ENCODE measurements around the gene KLK8.
"Not testable (repeated sequence)": the region's sequence is repeated elsewhere in the genome, so short reads cannot be mapped to it uniquely, and the experiment has no call there.

The KLK8 gene

DNA sequence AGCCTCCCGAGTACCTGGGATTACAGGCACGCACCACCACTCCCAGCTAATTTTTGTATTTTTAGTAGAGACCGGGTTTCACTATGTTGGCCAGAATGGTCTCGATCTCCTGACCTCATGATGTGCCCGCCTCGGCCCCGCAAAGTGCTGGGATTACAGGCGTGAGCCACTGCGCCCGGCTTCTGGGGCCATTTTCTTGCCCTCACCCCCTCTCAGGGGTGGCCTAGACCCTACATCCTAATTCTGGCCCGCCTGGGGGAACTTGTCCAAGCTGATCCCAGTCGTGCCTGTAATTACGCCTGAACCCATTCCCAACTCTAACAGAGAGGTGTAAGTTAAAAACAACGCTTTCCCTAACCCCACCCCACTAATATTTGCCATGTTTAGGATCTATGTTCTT is 17.0 kb downstream of the KLK8 start:
- in situ Hi-C loops (cut with MboI; ENCODE audit: low sequenced_read_pairs), result not testable (repeated sequence)

DNA sequence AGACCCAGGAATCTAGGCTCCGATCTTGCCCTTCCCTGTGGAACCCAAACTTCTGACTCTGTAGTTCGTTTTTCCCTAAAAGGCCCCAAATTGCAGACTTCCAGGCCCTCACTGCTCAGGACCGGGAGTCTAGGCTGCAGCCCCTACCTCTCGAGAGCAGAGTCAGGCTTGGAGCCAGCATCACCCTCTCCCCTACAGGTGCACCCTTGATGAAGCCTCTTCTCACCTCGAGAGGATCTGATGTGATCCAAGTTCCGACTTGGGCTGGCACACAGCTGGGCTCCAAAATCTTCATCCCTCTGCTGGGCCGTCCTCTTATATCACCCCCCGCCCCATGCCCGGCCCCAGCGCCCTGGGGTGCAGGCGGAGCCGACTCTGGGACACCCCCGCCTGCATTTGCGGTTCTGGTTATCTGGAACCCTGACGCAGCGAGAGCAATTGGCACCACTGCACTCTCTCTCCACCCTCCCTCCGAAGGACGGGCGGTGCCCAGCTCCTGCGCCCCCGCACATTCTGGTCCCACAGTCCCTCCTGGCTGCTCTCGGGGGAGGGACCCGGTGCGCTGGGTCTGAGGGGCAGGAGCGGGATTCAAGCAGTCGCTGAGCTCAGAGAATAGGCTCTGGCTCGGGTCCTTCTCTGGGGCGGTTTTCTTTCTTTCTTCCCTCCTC is 17.6 kb downstream of the KLK8 start, which contains the start of gene KLK7:
TSS of gene KLK7 (minus strand) at position 293 of the 668 bp plus-strand sequence. CDS start 1,518 bp downstream, outside the sequence.
- in situ Hi-C loops (cut with MboI; ENCODE audit: low sequenced_read_pairs), result no loop called here

DNA sequence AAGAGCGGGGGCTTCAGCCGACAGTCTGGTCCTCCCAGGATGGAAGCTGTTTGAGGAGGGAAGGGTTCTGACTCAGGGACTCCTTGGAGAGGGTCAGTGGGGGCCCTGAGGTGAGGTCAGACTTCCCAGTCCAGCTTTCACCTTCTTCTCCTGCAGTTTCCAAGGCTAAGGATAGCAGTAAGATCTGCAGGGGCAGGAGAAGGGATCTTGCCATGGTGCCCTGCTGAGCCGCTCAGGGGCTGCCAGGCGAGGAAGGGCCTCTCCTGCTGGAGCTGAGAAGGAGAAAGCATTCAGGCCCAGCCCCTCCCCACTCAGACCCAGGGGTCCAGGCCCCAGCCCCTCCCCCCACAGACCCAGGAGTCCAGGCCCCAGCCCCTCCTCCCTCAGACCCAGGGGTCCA is 19.2 kb downstream of the KLK8 start:
- in situ Hi-C loops (cut with MboI; ENCODE audit: low sequenced_read_pairs), result no loop called here

DNA sequence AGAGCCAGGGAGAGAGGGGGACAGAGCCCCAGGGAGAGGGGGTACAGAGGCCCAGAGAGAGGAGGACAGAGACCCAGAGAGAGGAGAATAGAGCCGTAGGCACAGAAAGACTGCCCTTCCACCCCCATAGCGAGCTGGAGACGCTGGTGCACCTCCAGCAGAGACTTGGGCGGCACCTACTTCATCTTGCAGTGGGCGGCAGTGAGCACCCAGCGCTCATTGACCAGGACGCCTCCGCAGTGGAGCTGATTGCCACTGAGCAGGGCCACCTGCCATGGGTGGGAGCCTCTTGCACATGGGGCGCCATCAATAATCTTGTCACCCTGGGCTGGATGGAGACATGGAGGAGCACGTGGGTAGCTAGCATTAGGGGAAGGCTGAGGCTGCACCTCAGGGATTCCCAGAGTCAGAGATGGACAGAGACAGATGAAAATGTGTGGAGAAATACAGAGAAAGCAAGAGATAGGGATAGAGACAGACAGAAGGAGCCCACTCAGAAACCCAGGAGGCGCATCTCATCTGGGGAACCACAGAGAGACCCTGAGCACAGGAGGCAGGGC is 19.7 kb downstream of the KLK8 start:
- in situ Hi-C loops (cut with MboI; ENCODE audit: low sequenced_read_pairs), result no loop called here

DNA sequence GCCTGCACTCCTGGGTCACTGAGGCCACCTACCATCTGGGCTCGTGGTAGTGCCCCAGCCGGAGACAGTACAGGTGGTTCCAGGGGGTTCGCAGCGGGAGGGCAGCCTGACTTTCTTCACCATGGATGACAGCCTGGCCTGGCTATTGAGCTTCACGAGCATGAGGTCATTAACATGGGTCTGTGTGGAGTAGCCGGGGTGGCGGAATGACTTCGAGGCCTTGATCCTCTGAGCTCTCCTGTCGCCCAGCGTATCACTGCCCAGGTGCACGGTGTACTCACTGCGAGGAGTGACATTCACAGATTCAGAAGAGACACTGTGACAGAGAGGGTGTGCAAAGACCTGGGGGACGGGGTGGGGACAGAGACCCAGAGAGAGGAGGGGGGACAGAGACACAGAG is 21.2 kb downstream of the KLK8 start:
- in situ Hi-C loops (cut with MboI; ENCODE audit: low sequenced_read_pairs), result no loop called here

DNA sequence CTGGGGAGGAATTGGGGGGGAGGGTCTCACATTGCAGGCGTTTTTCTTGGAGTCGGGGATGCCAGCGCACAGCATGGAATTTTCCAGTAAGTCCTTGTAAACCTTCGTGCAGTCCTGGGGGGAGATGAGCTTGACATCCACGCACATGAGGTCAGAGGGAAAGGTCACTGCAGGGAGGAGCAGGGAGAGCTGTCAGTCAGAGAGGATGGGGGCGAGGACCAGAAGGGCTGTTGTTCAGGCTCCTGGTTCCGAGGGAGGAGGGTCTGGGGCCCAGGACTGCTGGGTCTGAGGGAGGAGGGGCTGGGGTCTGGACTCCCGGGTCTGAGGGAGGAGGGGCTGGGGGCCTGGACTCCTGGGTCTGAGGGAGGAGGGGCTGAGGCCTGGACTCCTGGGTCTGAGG is 21.6 kb downstream of the KLK8 start:
- in situ Hi-C loops (cut with MboI; ENCODE audit: low sequenced_read_pairs), result no loop called here

DNA sequence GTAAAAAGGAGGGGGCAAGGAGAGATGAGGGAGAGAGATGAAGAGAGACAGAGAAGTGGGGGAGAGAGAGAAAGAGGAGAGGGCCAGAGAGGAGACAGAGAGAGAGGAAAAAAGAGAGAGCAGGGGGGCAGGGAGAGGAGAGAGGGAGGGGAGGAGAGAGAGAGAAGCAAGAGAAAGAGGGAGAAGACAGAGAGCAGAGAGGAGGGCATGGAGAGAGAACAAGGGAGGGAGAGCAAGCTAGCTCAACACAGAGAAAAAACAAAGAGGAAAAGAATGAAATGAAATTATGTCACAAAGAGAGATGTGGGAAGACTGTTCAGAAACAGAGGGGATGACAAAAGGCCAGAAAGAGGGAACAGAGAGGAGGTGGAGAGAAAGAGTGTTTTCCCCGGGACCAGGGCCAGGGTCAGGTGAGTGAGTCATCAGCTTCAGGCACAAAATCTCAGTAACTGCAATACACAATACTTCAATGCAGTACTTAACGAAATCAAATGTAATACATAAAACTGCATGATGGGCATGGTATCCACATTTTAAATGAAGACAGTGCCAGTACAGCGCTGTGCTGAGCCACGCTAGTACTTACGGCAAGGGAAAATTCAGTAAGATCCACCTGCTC is 22.5 kb downstream of the KLK8 start:
- in situ Hi-C loops (cut with MboI; ENCODE audit: low sequenced_read_pairs), result no loop called here

DNA sequence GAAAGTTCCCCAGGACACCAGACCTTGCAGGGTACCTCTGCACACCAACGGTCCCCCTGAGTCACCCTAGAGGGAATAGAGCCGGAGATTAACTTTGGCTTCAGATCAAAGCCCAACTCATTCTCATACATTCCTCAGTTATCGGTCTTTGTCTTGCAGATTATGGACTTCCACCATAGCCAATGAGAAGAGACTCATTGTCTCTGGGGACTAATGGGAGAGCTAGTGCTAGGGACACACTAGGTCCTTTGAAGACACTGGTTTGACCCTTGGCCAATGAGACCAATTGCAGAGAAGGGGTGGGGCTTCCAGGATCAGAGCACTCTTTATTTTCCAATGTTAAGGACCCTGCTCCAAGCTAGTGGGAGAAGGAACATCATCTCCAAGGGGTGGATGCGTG is 23.8 kb downstream of the KLK8 start:
- in situ Hi-C loops (cut with MboI; ENCODE audit: low sequenced_read_pairs), result no loop called here

DNA sequence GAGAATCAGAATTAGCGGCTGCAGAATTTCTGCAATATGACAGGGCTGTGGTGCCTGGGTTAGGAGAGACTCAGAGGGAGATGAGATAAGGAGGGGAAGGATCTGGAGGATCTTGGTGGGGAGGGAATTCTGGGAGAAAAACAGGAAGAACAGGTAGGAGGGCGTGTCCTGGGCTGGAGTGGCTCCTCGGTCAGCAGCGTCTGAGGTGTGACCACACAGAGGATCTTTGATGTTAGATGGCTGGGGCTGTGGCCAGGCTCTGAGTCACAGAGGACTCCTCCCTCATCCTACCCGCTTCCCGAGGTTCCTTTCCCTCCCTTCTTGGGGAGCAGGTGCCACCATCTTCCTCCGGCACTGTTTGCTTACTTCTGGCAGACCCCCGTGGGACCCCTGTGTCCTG is 25.6 kb downstream of the KLK8 start:
- in situ Hi-C loops (cut with MboI; ENCODE audit: low sequenced_read_pairs), result no loop called here

DNA sequence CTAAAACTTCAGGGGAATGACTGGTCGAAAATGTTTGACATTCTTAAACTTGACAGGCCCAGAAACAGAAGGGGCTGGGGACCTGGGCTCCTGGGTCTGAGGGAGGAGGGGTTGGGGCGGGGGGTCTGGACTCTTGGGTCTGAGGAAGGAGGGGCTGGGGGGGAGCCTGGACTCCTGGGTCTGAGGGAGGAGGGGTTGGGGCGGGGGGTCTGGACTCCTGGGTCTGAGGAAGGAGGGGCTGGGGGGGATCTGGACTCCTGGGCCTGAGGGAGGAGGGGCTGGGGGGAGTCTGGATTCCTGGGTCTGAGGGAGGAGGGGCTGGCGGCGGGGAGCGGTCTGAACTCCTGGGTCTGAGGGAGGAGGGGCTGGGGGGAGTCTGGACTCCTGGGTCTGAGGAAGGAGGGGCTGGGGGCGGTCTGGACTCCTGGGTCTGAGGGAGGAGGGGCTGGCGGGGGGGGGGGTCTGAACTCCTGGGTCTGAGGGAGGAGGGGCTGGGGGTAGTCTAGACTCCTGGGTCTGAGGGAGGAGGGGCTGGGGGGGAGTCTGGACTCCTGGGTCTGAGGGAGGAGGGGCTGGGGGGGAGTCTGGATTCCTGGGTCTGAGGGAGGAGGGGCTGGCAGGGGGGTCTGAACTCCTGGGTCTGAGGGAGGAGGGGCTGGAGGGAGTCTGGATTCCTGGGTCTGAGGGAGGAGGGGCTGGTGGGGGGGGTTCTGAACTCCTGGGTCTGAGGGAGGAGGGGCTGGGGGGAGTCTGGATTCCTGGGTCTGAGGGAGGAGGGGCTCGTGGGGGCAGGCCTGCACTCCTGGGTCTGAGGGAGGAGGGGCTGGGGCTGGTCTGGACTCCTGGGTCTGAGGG is 26.5 kb downstream of the KLK8 start:
- in situ Hi-C loops (cut with MboI; ENCODE audit: low sequenced_read_pairs), result no loop called here

DNA sequence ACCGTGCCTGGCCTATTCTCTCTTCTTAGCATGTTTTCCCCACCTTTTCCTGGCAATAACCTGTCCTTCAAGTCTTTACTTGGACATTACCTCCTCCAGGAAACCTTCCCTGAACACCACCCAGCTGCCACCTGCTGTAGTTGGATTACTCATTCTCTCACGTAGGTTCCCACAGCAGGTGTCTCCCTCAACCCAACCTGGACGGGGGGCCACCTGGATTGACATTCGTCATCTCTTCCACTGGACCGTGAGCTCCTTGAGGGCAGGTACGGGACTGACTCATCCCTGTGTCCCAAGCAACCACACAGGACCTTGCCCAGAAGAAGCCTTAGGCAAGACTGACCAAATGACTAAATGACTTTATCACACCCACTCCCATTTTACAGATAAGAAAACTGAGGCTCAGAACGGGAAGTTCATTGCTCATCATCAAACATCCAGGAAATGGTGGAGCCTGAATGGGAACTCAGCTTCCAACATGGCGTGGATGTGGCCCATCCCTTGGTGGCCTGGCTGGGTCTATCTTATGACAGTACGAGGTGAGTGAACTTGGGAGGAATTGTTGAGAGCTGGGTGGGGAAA is 28.5 kb downstream of the KLK8 start:
- in situ Hi-C loops (cut with MboI; ENCODE audit: low sequenced_read_pairs), result no loop called here

DNA sequence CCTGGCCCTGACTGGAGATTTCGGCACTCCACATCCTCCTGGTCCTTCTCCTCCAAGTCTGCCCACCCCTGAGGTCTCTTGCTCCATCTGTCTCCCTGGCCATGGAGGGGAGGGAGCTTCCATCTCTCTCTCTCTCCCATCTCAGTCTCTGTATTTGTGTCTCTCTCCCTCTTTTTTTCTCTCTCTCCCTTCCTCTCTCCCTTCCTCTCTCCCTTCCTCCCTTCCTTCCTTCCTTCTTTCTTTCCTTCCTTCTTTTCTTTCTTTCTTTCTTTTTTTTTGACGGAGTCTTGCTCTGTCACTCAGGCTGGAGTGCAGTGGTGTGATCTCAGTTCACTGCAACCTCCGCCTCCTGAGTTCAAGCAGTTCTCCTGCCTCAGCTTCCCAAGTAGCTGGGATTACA is 31.6 kb downstream of the KLK8 start:
- in situ Hi-C loops (cut with MboI; ENCODE audit: low sequenced_read_pairs), result not testable (repeated sequence)

DNA sequence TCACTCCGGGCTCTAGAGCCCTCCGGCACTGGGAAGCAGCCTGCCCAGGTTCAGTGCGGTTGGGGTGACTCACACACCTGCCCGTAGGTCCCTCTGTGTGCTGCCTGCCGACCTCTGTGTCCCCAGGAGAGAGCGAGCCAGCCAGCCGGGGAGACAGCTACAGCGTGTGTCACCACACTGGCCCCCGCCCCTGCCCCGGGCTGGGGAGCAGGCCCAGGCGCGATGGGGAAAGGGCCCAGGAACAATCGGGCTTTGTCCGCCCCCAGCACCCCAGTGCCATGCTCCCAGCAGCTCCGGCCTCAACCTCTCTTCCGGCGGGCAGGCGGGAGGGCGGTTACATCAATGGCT is 32.0 kb downstream of the KLK8 start, which contains the start of gene KLK6:
TSS of gene KLK6 (minus strand) at position 179 of the 348 bp plus-strand sequence. CDS start 1,487 bp downstream, outside the sequence.
- in situ Hi-C loops (cut with MboI; ENCODE audit: low sequenced_read_pairs), result no loop called here

DNA sequence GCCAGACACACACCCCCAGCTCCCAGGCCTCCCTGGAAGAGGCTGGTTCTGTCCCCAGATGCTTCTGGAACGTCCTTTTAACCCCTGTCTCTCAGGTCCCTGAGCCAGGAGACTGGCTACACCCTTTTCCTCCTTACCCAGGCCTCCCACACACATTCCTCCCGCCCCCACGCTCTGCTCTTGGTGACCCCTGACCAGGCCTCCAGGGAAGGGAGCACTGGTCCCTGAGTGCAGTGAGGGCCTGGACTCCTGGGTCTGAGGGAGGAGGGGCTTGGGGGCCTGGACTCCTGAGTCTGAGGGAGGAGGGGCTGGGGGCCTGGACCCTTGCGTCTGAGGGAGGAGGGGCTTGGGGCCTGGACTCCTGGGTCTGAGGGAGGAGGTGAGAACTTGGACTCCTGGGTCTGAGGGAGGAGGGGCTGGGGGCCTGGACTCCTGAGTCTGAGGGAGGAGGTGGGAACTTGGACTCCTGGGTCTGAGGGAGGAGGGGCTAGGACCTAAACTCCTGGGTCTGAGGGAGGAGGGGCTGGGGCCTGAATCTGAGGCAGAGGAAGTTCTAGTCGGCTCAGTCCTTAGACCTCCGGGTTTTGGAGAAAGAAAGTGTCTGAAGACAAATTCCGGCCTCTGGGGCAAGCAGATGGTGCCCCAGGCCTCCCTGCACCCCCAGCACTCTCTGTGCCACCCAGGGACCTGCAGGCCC is 32.5 kb downstream of the KLK8 start:
- in situ Hi-C loops (cut with MboI; ENCODE audit: low sequenced_read_pairs), result no loop called here

DNA sequence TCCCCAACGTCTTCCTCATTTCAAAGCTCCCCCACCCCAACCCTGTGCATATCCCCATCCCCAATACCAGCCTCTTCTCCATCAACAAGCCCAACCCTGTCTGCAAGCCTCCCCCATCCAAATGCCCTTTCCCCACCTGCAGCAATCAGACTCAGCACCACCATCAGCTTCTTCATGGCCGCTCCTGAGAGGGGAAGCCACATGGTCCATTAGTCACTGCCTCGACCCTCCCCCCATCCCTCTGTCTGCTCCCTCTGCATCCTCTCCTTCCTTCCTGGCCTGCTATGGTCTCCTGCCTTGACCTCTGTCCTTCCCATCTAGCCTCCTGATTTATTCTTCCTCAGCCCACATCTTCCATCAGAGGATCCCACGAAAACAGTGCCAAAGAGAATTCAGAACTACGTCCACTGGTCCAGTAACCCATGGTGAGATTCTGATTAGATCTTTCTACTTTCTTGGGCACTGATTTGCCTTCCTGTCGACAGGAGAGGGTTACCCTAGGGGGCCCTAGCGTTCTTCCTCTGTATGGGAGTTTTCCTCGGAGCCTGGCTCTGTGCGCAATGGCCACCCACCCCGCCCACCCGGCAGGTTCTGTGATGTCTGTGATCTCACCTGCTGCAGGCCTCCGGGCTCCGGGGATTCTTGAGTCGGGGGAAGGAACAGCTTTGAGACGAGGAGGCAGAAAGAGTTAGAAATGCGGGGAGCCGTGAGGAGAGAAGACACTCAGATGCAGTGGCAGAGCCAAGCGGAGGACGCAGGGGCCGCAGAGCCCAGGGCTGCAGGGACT is 33.3 kb downstream of the KLK8 start:
- in situ Hi-C loops (cut with MboI; ENCODE audit: low sequenced_read_pairs), result no loop called here

DNA sequence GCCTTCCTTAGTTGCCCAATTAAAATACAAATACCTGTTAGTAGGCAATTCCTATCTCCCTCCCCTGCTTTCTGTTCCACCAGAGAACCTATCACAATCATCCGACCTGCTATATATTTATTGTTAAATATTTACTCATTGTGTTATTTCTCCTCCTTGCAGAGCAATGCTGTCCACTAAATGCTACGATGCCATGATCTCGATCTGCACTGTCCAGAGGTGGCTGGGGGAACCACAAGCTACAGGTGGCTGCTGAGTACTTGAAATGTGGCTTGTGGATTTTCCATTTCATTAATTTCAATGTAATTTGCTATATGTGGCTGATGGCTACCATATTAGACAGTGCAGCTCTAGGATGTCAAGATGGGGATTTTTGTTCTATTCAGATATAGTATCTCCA is 37.1 kb downstream of the KLK8 start:
- in situ Hi-C loops (cut with MboI; ENCODE audit: low sequenced_read_pairs), result no loop called here

DNA sequence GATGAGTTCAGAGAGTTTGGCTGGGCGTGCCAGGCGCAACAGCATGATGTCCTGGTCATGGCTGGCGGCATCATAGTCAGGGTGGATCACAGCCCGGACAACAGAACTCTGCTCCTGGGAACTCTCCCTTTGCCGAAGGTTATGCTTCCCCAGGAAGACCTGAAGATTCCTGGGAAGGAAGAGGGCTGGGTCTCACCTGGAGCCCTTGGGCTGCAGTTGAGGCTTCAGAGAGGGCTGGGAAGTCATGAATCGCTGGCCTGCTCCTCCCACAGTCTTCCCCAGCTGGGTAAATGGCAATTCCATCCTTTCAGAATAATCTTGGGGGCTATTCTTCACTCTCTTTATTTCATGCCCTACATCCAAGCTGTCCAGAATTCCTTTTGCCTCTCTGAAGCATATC is 38.0 kb downstream of the KLK8 start:
- in situ Hi-C loops (cut with MboI; ENCODE audit: low sequenced_read_pairs), result no loop called here

DNA sequence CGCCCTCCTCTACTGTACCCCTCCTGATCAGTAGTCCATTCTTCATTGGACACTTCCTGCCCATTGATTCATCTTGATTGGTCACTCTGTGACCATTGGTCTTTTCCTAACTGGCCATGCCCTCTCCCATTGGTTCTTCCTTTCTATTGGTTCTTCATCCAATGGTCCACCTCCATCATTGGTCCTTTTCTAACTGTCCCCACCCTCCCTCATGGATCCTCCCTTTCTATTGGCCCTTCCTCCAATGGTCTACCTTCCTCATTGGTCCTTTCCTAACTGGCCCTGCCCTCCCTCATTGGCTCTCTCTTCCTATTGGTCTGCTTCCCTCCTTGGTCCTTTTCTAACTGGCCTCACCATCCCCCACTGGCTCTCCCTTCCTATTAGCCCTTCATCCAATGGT is 39.2 kb downstream of the KLK8 start:
- in situ Hi-C loops (cut with MboI; ENCODE audit: low sequenced_read_pairs), result no loop called here

DNA sequence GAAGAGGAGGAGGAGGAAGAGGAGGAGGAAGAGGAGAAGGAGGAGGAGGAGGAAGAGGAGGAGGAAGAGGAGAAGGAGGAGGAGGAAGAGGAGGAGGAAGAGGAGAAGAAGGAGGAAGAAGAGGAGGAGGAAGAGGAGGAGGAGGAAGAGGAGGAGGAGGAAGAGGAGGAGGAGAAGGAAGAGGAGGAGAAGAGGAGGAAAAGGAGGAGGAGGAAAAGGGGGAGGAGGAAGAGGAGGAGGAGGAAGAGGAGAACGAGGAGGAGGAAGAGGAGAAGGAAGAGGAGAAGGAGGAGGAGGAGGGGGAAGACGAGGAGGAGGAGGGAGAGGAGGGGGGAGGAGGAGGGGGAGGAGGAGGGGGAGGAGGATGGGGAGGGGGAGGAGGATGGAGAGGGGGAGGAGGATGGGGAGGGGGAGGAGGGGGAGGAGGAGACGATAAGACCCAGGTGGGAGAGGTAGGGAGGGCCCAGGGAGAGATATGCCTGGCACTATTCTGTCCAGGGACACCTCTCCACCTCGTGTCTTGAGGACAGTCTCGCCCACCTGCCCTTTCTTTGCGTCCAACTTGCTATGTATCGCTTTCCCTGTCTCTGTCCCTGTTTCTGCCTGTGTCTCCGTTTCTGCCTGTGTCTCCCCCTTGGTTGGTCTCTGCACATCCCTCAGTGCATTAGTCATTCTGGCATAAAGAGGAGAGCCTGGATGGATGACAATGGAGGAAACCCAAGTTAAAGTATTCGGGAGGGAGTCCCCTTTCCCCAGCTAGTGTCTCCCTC is 41.5 kb downstream of the KLK8 start:
- in situ Hi-C loops (cut with MboI; ENCODE audit: low sequenced_read_pairs), result no loop called here

Measured in HL-60/S4 treated with retinoic acid at 250 ng/mL for 4 days and 3 days (cell line).